Left ventricle myocardium inferior (tissue), 1 donor: ENCODE data around the gene BNC2. TPM values are rescaled to one million over a fixed set of nuclear protein-coding genes. Genes with fewer than 3 reads are reported as not detected.

Experiments used
- DNase-seq: peaks from one replicate; pipeline ENCODE4 v3.0.0-alpha.2; 2020
- H3K27ac ChIP-seq: fragments of 200-600 bp; replicated peaks from 2 replicates; pipeline ENCODE4 v1.8.0; 2021
- H3K27me3 ChIP-seq: fragments of 200-600 bp; 2 replicates; pipeline ENCODE4 v1.8.0; 2021; ENCODE audit warnings: low read depth
- H3K36me3 ChIP-seq: fragments of 200-600 bp; 2 replicates; pipeline ENCODE4 v1.8.0; 2021
- H3K4me1 ChIP-seq: fragments of 200-600 bp; 2 replicates; pipeline ENCODE4 v1.8.0; 2021
- H3K4me3 ChIP-seq: fragments of 200-600 bp; 2 replicates; pipeline ENCODE4 v1.8.0; 2021; ENCODE audit warnings: mild to moderate bottlenecking, moderate library complexity
- H3K9me3 ChIP-seq: fragments of 200-600 bp; replicated peaks from 2 replicates; pipeline ENCODE4 v1.8.0; 2021
- intact Hi-C: fragments of 100-400 bp; cut with micrococcal nuclease; formaldehyde crosslinking; loops from one replicate; pipeline ENCODE4 v1.11.0; 2022
- total RNA-seq: library from RNA; stranded (reverse); fragmentation: NEBNext Ultra II Directional; extraction: Animal tissue kit (Norgen Biotek cat#: 25700); gene quantifications from one replicate; pipeline ENCODE4 v1.2.1, GENCODE V29; 2021
- TF ChIP-seq, protein P1 (sequence below): fragments of 200-600 bp; IDR thresholded peaks from 2 replicates; pipeline ENCODE4 v1.8.0; 2021; ENCODE audit warnings: antibody characterized with exemption, mild to moderate bottlenecking, borderline replicate concordance
- donor health status: DM: no; HTN: yes; CAD: no; lungs with severe emphysema.

BNC2 gene
- total RNA-seq, 1 donor from 2014 or later: 3.5 TPM

DNA sequence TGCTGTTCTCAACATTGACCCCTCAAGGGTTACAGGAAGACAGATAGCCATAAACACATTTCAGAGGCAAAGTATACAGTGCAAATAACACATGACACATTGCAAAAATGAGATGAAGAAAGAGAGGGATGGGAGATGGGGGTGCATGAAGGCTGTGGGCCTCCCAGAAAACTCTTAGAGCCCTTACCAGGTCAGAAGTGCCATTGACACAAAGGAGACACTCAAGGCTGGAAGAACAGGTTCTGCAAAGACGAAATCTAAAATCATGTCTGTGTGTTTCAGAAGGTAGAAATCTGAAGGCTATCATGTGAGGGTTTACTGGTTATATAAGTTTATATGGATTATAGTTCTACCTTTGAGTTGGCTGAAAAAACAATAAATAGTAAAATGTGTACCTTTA, 318.8 kb downstream of the BNC2 start:
- no peaks in the 10 kb centered on the region for H3K9me3 ChIP-seq
- no peak overlapping the region for H3K27ac ChIP-seq
- H3K36me3 ChIP-seq: no peaks in the 10 kb centered on the region
- no peak overlapping the region for H3K4me3 ChIP-seq
- H3K4me1 ChIP-seq: no peaks in the 10 kb centered on the region
- TF ChIP-seq, protein P1, sequence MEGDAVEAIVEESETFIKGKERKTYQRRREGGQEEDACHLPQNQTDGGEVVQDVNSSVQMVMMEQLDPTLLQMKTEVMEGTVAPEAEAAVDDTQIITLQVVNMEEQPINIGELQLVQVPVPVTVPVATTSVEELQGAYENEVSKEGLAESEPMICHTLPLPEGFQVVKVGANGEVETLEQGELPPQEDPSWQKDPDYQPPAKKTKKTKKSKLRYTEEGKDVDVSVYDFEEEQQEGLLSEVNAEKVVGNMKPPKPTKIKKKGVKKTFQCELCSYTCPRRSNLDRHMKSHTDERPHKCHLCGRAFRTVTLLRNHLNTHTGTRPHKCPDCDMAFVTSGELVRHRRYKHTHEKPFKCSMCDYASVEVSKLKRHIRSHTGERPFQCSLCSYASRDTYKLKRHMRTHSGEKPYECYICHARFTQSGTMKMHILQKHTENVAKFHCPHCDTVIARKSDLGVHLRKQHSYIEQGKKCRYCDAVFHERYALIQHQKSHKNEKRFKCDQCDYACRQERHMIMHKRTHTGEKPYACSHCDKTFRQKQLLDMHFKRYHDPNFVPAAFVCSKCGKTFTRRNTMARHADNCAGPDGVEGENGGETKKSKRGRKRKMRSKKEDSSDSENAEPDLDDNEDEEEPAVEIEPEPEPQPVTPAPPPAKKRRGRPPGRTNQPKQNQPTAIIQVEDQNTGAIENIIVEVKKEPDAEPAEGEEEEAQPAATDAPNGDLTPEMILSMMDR: no peak
- H3K27me3 ChIP-seq: peaks cover 9% of the 10 kb centered on the region
- intact Hi-C loops: no loop called here
- DNase-seq: no peak

DNA sequence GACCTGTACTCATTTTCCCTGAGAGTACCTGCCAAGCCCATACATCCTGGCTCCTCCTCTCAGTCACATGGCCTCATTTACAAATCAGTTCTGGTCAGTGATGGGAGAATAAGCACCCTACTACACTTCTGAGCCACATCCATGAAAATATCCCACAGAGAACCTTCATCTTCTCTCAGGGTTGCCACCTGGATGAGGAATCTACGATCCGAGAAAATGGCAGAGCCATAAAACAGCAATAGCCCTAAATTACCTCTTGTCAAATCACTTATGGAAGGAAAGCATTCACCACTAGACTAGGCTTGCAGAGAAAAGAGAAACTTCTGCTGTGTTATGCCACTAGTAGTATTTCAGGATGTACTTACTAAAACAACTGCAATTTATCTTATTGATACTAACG, 324.8 kb downstream of the BNC2 start:
- no peaks in the 10 kb centered on the region for H3K9me3 ChIP-seq
- H3K36me3 ChIP-seq: no peaks in the 10 kb centered on the region
- intact Hi-C loops: no loop called here
- no peaks in the 10 kb centered on the region for H3K27me3 ChIP-seq
- TF ChIP-seq, protein P1: no peak
- H3K4me3 ChIP-seq: no peak overlapping the region
- peaks cover 10% of the 10 kb centered on the region for H3K4me1 ChIP-seq
- DNase-seq: no peak
- H3K27ac ChIP-seq: no peak overlapping the region

DNA sequence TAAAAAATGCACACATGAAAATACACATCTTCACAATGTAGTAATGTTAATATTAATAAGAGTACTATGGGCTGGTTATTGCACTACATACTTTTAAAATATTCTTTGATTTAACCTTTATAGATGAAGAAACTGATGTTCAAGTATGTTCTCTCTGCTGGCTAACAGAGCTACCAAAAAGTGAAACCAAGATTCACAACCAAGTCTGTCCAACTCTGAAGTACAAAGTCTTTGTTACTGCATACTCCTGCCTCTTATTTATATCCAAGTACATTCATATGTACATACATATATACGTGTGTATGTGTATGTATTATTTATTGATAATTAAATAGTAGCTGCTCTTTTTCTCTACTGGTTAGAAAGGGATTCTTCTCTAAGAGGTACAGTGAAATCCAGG, 325.6 kb downstream of the BNC2 start:
- peaks cover 10% of the 10 kb centered on the region for H3K4me1 ChIP-seq
- intact Hi-C loops: no loop called here
- H3K9me3 ChIP-seq: no peaks in the 10 kb centered on the region
- TF ChIP-seq, protein P1: no peak
- DNase-seq: no peak
- H3K4me3 ChIP-seq: no peak overlapping the region
- no peak overlapping the region for H3K27ac ChIP-seq
- H3K36me3 ChIP-seq: no peaks in the 10 kb centered on the region
- H3K27me3 ChIP-seq: no peaks in the 10 kb centered on the region

DNA sequence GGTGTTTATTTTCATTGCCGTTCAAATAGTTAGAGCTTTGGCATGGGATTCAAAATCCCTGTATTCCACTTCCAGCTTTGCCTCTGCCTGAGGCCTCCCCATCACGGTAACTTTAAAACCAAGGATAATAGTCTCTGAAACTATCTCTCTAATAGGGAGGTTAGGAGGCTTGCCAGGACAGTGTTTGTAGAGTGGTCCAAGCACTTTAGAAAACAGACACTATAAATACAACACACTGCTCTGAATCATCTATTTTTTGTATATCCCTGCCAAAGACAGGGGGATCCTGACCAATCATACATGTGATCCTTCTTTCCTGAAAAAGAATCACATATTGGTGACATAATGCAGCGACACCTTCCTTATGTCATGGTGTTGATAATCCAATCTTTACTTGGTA, 326.8 kb downstream of the BNC2 start:
- DNase-seq: no peak
- no peak overlapping the region for H3K27ac ChIP-seq
- peaks cover 10% of the 10 kb centered on the region for H3K4me1 ChIP-seq

DNA sequence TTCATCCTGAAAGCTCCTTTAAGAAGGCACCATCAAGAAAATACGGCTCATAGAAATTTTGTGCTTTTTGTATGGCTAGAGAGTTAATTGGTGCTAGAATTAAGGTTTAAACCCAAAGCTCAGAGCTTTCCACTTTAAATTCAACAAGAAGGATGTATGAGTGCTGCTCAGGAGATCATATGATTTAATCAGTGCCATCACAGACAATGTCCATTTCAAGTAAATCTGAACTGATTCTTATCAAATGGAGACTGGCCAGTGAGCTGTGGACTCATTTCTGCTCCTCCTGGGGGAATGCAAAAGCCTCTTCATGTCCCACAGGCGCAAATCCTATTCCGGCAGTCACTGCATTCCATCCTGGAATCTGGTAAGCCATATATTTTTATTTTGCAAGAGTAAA, 327.2 kb downstream of the BNC2 start:
- no peaks in the 10 kb centered on the region for H3K36me3 ChIP-seq
- intact Hi-C loops: no loop called here
- no peaks in the 10 kb centered on the region for H3K9me3 ChIP-seq
- TF ChIP-seq, protein P1: no peak
- H3K27me3 ChIP-seq: no peaks in the 10 kb centered on the region
- H3K4me3 ChIP-seq: no peak overlapping the region
- peaks cover 10% of the 10 kb centered on the region for H3K4me1 ChIP-seq
- H3K27ac ChIP-seq: no peak overlapping the region
- no peak for DNase-seq

More for the DNA sequence above, 326.8 kb downstream of the BNC2 start:
- TF ChIP-seq, protein P1: no peak
- intact Hi-C loops: no loop called here
- H3K36me3 ChIP-seq: no peaks in the 10 kb centered on the region
- H3K27me3 ChIP-seq: no peaks in the 10 kb centered on the region
- H3K9me3 ChIP-seq: no peaks in the 10 kb centered on the region
- H3K4me3 ChIP-seq: no peak overlapping the region

DNA sequence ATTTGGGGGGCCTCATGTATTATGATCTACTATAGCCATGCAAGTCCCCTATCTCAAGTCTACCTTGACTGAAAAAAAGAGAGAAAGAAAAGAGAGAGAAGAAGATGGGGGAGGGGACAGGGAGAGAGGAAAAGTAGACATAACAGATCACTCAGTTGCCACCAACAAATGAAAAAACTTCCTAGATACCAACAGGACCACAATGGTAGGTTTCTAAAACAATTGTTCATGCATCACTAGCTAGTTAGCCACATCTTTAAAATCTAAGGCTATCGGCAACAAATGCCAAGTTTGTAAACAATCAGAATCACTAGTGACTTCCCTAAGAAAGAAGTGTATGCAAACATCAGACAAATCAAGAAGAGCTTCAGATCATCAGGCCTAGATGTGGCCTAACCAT, 328.2 kb downstream of the BNC2 start:
- DNase-seq: no peak
- H3K27ac ChIP-seq: no peak overlapping the region
- H3K4me3 ChIP-seq: no peak overlapping the region
- H3K4me1 ChIP-seq: peaks cover 10% of the 10 kb centered on the region
- H3K27me3 ChIP-seq: no peaks in the 10 kb centered on the region
- TF ChIP-seq, protein P1: no peak
- no peaks in the 10 kb centered on the region for H3K36me3 ChIP-seq
- no peaks in the 10 kb centered on the region for H3K9me3 ChIP-seq
- intact Hi-C loops: no loop called here
